ENCODE data around the gene TMEM109. TPM values are rescaled to one million over a fixed set of nuclear protein-coding genes. Genes with fewer than 3 reads are reported as not detected.

Gene TMEM109
- total RNA-seq, 4 donors from 2014 or later = 107 to 132 (median 120) TPM

GRCh38 chr11:60951904-60952741 is 38.2 kb downstream of the TMEM109 start, which contains the start of gene SLC15A3:
Gene SLC15A3, minus strand, starts transcription at chr11:60952176. Its CDS starts 625 bp downstream, at chr11:60951551.
- WGBS, 2 donors (ENCODE audit: low coverage in 1 of 2) = 14 to 15% methylated on average over 10 to 18 of the region's 23 CpGs
- no peaks in the 10 kb centered on the region for H3K9me3 ChIP-seq
- H3K36me3 ChIP-seq = no peaks in the 10 kb centered on the region
- peak within 1 kb of the TSS; percentile 77 to 88 (median 82) for H3K27ac ChIP-seq
- H3K27me3 ChIP-seq = no peaks in the 10 kb centered on the region
- peaks cover 0 to 57% (median 12%) of the 10 kb centered on the region in 3 donors for H3K4me1 ChIP-seq
- TF ChIP-seq POLR2AphosphoS5 (IDR thresholded peaks at IDR 0.05) = peak; percentile 30
- TF ChIP-seq CTCF (IDR thresholded peaks at IDR 0.05) = no peak
- TF ChIP-seq EP300 (IDR thresholded peaks at IDR 0.05) = no peak
- TF ChIP-seq POLR2A (IDR thresholded peaks at IDR 0.05) = no peak
- peak within 1 kb of the TSS; percentile 53 to 68 for H3K4me3 ChIP-seq
- peak; percentile 66 for ATAC-seq

GRCh38 chr11:60952742-60953170 is 38.8 kb downstream of the TMEM109 start:
- Histone ChIP-seq H3K27ac (peak overlapping the region; percentile 77 to 88 (median 82)), H3K4me1 (peaks cover 0 to 53% (median 12%) of the 10 kb centered on the region in 3 donors), H3K36me3 (no peaks in the 10 kb centered on the region), H3K27me3 (no peaks in the 10 kb centered on the region), H3K9me3 (no peaks in the 10 kb centered on the region), H3K4me3 (peak overlapping the region; percentile 53 to 68)
- peak; percentile 25 for ATAC-seq
- TF ChIP-seq POLR2AphosphoS5 (IDR thresholded peaks at IDR 0.05) (no peak), POLR2A (IDR thresholded peaks at IDR 0.05) (no peak), EP300 (IDR thresholded peaks at IDR 0.05) (no peak), CTCF (IDR thresholded peaks at IDR 0.05) (no peak)
- WGBS, 2 donors (ENCODE audit: low coverage in 1 of 2) = 29 to 47% methylated on average over 2 to 3 of the region's 3 CpGs

- WGBS, 2 donors (ENCODE audit: low coverage in 1 of 2) = 72 to 84% methylated on average over 2 to 4 of the region's 6 CpGs
Measured at GRCh38 chr11:60953781-60954180, 39.8 kb downstream of the TMEM109 start.

GRCh38 chr11:60954421-60954820 is 40.5 kb downstream of the TMEM109 start:
- Histone ChIP-seq H3K27ac (no peak overlapping the region), H3K4me1 (peaks cover 0 to 36% (median 12%) of the 10 kb centered on the region in 3 donors), H3K27me3 (no peaks in the 10 kb centered on the region), H3K4me3 (no peak overlapping the region), H3K36me3 (no peaks in the 10 kb centered on the region), H3K9me3 (no peaks in the 10 kb centered on the region)
- ATAC-seq = no peak
- 83% methylated on average over 3 of the region's 5 CpGs; no CpG with 5 or more reads in 1 of the 2 donors for WGBS, 2 donors (ENCODE audit: low coverage in 1 of 2)
- no peak for TF ChIP-seq POLR2A (IDR thresholded peaks at IDR 0.05)
- no peak for TF ChIP-seq EP300 (IDR thresholded peaks at IDR 0.05)
- TF ChIP-seq CTCF (IDR thresholded peaks at IDR 0.05) = no peak
- TF ChIP-seq POLR2AphosphoS5 (IDR thresholded peaks at IDR 0.05) = no peak

More at GRCh38 chr11:60953781-60954180, 39.8 kb downstream of the TMEM109 start:
- Histone ChIP-seq H3K4me3 (no peak overlapping the region), H3K9me3 (no peaks in the 10 kb centered on the region), H3K36me3 (no peaks in the 10 kb centered on the region), H3K27me3 (no peaks in the 10 kb centered on the region), H3K4me1 (peaks cover 0 to 42% (median 12%) of the 10 kb centered on the region in 3 donors), H3K27ac (peak overlapping the region in 1 of 4 donors; percentile 88)
- TF ChIP-seq POLR2AphosphoS5 (IDR thresholded peaks at IDR 0.05) = no peak
- no peak for TF ChIP-seq CTCF (IDR thresholded peaks at IDR 0.05)
- no peak for TF ChIP-seq EP300 (IDR thresholded peaks at IDR 0.05)
- TF ChIP-seq POLR2A (IDR thresholded peaks at IDR 0.05) = no peak
- ATAC-seq = no peak
